Natural killer cell treated with Interleukin-12 subunit alpha and Interleukin-12 subunit beta and Interleukin-15 and Interleukin-18, amount 100 ng/mL, for 72 hours (primary cell): ENCODE measurements around the gene AJM1. TPM values are rescaled to one million over a fixed set of nuclear protein-coding genes. Genes with fewer than 3 reads are reported as not detected.

ENCODE experiments used
- ATAC-seq, 2 donors: fragments of 150-1000 bp; cut with Tn5 transposase in 1 of 2; sonication (Bioruptor Pico), chemical (Tn5 transposase) in 1 of 2; 2 replicates each; pipeline ENCODE4 v1.10.0; 2021
- DNase-seq: peaks from one replicate; pipeline ENCODE4 v3.0.0; 2022; ENCODE audit warnings: low spot score
- H3K27ac Mint-ChIP-seq, 2 donors: 1 replicate in 1 of 2; 2 replicates in 1 of 2; pipeline ENCODE4 v1.8.0; 2022; ENCODE audit warnings: mixed read lengths in 2 of 2, mild to moderate bottlenecking in 1 of 2, moderate library complexity in 1 of 2
- H3K27me3 Mint-ChIP-seq, 2 donors: 1 replicate in 1 of 2; 2 replicates in 1 of 2; pipeline ENCODE4 v1.8.0; 2022; ENCODE audit warnings: mixed read lengths in 2 of 2
- H3K36me3 Mint-ChIP-seq: one replicate; pipeline ENCODE4 v1.8.0; 2022; ENCODE audit warnings: mixed read lengths
- H3K4me1 Mint-ChIP-seq, 2 donors: 1 replicate in 1 of 2; 2 replicates in 1 of 2; pipeline ENCODE4 v1.8.0; 2022; ENCODE audit warnings: low read depth in 2 of 2, mixed read lengths in 2 of 2, mild to moderate bottlenecking in 1 of 2
- H3K4me3 Mint-ChIP-seq: one replicate; pipeline ENCODE4 v1.8.0; 2022; ENCODE audit warnings: mixed read lengths
- H3K9me3 Mint-ChIP-seq: 2 replicates; pipeline ENCODE4 v1.8.0; 2022; ENCODE audit warnings: mixed read lengths
- total RNA-seq, 2 donors: library from RNA; stranded (reverse); gene quantifications; one replicate each; pipeline ENCODE4 v1.2.3, GENCODE V29; 2022

The AJM1 gene
- total RNA-seq, 2 donors from 2014 or later, result 7.8 to 11.2 TPM

DNA sequence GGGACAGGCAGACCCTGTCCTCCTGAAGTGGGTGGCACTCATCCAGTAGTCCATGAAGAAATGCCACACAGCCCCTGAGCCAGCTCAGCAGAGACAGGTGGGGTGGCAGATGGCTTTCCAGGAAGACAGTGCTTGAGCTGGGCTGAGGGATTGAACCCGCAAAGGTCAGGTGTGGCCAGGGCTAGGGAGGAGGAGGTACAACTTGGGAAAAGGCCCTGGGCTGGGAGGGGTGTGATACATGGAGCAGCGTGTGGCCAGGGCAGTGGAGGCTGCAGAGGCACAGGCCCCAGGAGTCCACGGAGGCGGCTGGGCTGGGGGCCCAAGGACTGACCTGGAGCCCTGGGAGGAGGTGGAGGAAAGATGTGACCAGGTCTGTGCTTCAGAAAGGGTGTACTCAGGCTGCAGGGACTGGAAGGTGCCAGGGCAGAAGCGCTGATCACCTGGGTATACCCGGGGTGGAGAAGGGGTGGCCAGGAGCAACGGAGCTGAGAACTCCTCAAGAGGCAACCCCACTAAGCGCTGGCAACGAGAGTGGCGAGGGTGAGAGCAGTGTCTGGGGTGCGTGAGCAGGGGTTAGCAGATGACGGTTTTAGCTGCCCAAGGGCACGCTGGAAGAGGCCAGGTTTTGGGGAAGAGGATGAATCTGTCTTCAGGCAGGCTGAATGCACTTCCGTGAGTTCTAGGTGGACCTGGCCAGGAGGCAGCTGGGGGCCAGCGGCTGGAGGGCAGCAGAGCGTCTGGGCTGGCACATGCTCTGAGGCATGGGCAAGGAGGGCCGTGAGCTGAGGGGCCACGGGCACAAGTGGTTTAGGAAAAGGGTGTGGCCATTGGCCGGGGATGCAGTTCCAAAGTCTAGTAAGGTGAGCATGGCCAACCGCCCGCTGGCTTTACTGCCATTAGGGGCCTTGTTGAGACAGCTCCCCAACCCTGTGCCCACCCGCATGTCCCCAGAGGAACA is 38.4 kb upstream of the AJM1 start:
- Mint-ChIP-seq H3K27ac (peak overlapping the region in 1 of 2 donors; percentile 32), H3K4me1 (peaks cover 7 to 10% of the 10 kb centered on the region in 2 donors), H3K36me3 (no peaks in the 10 kb centered on the region), H3K27me3 (no peaks in the 10 kb centered on the region), H3K4me3 (no peak overlapping the region), H3K9me3 (no peaks in the 10 kb centered on the region)
- DNase-seq (no peak), ATAC-seq (no peak)

DNA sequence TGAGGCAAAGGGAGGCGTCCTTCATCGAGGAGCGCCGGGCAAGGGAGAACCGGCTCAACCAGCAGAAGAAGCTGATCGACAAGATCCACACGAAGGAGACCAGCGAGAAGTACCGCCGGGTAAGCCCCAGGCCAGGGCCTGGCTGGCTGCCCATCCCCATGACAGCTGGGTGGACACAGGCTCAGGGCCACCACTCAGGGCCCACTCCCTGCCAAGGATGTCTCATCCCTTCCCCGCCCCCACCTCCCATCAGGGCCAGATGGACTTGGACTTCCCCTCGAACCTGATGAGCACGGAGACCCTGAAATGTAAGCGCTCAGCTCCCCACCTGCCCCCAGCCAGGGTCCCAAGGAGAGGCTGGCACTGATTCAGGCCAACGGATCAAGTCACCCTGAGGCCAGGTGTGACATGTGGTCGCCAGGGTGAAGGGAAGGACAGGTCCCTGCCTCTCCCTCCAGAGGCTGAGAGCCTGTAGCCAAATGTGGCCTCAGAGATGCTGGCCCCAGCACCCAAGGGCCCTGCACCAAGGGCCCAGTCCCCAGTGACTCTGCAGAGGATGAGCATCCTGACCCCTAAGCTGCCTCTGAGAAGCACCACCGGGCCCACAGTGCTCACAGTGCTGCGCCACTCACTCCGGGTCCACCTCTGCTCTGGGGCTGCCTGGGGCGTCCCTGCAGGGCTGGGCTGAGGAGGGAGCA is 37.6 kb upstream of the AJM1 start:
- Mint-ChIP-seq H3K4me1 (peaks cover 14% of the 10 kb centered on the region in 2 donors), H3K36me3 (no peaks in the 10 kb centered on the region), H3K27ac (no peak overlapping the region), H3K27me3 (no peaks in the 10 kb centered on the region), H3K9me3 (no peaks in the 10 kb centered on the region), H3K4me3 (no peak overlapping the region)
- no peak for DNase-seq
- no peak for ATAC-seq

DNA sequence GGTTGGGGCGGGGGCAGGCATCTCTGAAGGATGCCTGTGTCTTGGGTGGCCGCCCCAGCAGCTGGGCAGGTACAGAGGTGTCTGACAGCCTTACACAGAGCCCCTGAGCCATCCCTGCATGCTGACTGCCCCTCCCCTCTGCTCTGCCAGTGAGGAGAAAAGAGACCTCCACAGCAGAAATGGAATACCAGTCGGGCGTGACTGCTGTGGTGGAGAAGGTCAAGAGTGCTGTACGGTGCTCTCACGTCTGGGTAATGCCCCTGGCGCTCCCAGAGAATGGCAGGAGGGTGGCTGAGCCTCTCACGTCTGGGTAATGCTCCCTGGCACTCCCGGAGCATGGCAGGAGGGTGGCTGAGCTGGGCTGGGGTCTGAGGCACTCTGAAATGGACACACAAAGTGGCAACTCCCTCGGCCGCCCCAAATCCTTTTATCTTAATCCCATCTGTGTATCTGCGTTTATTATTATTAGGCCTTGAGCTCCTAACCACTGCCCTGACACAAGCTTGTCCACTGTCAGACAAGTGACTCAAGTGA is 37.0 kb upstream of the AJM1 start:
- Mint-ChIP-seq H3K27ac (no peak overlapping the region), H3K9me3 (no peaks in the 10 kb centered on the region), H3K4me3 (peak overlapping the region; percentile 25)

DNA sequence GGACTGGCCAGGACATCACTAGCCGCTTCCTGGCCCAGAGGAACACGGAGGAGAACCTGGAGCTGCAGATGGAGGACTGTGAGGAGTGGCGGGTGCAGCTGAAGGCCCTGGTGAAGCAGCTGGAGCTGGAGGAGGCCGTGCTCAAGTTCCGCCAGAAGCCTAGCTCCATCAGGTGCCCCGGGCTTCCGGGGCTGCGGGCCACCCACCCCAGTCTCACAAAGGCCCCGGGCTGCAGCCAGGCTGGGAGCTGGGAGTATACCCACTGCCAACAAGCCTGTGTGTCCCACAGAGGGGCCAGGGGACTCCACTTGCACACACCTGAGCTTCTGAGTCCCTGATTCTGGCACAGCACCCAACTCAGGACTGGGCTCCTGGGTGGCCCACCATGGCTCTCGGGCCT is 36.2 kb upstream of the AJM1 start:
- Mint-ChIP-seq H3K4me1 (peaks cover 12 to 18% of the 10 kb centered on the region in 2 donors), H3K27me3 (no peaks in the 10 kb centered on the region), H3K4me3 (peak overlapping the region; percentile 91), H3K27ac (no peak overlapping the region), H3K36me3 (no peaks in the 10 kb centered on the region), H3K9me3 (no peaks in the 10 kb centered on the region)
- ATAC-seq (no peak), DNase-seq (no peak)

More for the DNA sequence above, 37.0 kb upstream of the AJM1 start:
- ATAC-seq (no peak), DNase-seq (no peak)
- Mint-ChIP-seq H3K4me1 (peaks cover 14 to 16% of the 10 kb centered on the region in 2 donors), H3K27me3 (no peaks in the 10 kb centered on the region), H3K36me3 (no peaks in the 10 kb centered on the region)

DNA sequence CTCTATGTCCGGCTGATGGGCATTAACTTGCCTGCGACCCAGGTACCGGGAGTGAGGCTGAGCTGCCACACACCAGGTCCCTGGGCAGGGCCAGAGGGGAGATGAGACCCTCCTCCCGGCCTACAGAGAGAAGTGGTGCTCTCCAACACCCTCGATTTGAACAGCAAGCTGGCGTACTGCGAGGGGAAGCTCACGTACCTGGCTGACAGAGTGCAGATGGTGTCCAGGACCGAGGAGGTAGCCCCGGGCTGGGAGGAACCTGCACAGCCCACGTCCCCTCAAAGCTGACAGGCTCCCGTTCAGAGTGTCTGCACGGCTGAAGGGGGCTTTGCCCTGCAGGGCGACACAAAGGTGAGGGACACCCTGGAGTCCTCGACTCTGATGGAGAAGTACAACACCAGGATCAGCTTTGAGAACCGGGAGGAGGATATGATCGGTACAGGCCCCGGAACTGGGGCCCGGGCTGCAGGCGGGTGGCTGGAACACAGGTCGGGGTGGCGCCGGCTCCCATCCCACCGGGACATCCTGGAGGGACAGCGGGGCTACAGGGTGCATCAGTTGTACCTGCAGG is 35.6 kb upstream of the AJM1 start:
- H3K9me3 Mint-ChIP-seq, result no peaks in the 10 kb centered on the region
- no peak for ATAC-seq
- peak overlapping the region; percentile 77 to 79 for H3K27ac Mint-ChIP-seq
- H3K27me3 Mint-ChIP-seq, result no peaks in the 10 kb centered on the region
- H3K4me3 Mint-ChIP-seq, result peak overlapping the region; percentile 91
- H3K36me3 Mint-ChIP-seq, result no peaks in the 10 kb centered on the region
- DNase-seq, result no peak
- peaks cover 13 to 19% of the 10 kb centered on the region in 2 donors for H3K4me1 Mint-ChIP-seq

DNA sequence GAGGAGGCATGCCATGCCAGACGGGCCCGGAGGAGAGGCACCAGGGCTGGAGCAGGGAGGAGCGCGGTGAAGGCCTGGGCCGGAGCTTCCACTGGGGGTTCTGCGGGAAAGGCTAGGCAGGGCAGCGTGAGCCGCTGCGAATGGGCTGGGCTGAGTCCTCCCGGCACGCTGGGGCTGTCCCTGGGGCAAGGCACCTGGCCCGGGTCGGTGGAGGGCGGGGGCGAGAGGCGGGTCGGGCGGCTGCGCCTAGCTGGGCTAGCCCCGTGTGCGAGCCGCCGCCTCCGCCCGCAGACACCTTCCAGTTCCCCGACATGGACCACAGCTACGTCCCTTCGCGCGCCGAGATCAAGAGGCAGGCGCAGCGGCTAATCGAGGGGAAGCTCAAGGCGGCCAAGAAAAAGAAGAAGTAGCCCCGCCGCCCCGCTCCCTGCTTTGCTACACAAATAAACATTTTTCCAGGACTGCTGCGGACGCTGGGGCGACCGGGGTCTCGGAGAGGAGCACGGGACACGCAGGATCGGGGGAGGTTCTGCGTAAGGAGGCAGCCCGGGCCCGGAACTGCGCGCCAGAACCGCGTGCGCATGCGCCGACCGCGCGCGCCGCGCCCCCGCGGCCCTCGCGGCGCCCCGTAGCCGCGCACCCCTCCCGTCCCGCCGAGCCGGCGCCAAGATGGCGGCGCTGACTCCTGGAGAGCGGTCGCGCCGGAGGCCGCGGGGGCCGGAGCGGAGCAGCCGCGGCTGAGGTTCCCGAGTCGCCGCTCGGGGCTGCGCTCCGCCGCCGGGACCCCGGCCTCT is 34.8 kb upstream of the AJM1 start, which contains the start of gene RABL6:
Gene RABL6 (plus strand): TSS at position 668 of the 794 bp plus-strand sequence. CDS start 249 bp downstream, outside the sequence.
- peak within 1 kb of the TSS; percentile 77 to 79 for H3K27ac Mint-ChIP-seq
- no peaks in the 10 kb centered on the region for H3K9me3 Mint-ChIP-seq
- H3K36me3 Mint-ChIP-seq, result no peaks in the 10 kb centered on the region
- peaks cover 13 to 19% of the 10 kb centered on the region in 2 donors for H3K4me1 Mint-ChIP-seq
- ATAC-seq (peak; percentile 92 to 95), DNase-seq (peak; percentile 88)
- H3K4me3 Mint-ChIP-seq, result peak within 1 kb of the TSS; percentile 91
- H3K27me3 Mint-ChIP-seq, result no peaks in the 10 kb centered on the region

DNA sequence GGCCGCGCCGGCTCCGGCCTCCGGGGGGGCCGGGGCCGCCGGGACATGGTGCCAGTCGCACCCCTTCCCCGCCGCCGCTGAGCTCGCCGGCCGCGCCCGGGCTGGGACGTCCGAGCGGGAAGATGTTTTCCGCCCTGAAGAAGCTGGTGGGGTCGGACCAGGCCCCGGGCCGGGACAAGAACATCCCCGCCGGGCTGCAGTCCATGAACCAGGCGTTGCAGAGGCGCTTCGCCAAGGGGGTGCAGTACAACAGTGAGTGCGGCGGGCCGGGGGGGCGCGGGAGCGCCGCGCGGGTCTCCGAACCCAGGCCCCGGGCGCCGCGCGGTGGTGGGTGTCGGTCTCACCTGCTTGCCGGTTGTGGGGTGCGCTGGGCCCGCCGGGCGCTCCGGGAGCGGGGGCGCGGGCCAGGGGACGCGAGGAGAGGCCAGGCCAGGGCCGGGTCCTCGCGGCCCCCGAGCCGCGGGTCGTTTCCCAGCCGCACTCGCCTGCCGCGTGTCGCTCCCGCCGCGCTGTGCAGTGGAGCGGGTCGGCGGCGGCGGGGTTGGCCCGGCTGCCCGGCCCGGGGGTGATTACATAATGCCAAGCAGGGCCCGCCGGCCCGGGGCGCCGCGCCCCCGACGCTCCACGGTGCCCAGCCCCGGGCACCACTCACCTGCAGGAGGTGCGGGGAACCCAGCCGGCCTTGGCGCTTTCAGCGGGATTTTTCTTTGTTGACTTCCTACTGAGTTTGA is 34.0 kb upstream of the AJM1 start:
- peaks cover 21 to 27% of the 10 kb centered on the region in 2 donors for H3K4me1 Mint-ChIP-seq
- H3K27me3 Mint-ChIP-seq, result no peaks in the 10 kb centered on the region
- H3K36me3 Mint-ChIP-seq, result peaks cover 4% of the 10 kb centered on the region
- H3K27ac Mint-ChIP-seq, result peak overlapping the region; percentile 33 to 68
- ATAC-seq (peak; percentile 53 to 64), DNase-seq (no peak)
- H3K9me3 Mint-ChIP-seq, result no peaks in the 10 kb centered on the region
- H3K4me3 Mint-ChIP-seq, result peak overlapping the region; percentile 88

DNA sequence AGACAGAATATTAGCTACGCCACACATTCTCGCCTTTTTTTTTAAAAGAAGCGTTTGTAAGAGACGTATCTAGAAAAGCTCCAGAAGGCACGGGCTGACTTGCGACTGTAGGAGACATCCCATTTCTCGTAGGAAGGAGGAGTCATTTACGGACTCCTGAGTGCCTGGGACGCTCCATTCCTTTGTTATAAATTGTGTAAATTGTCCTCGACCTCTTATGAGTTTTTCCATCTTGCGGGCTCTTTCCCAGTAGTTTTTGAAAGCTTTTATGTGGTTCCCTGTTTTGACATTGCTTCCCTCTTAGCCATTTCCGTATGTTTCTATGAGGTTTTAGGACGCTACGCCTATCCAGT is 33.5 kb upstream of the AJM1 start:
- no peaks in the 10 kb centered on the region for H3K9me3 Mint-ChIP-seq
- peak overlapping the region; percentile 88 for H3K4me3 Mint-ChIP-seq
- H3K27ac Mint-ChIP-seq, result peak overlapping the region; percentile 33 to 68
- H3K27me3 Mint-ChIP-seq, result no peaks in the 10 kb centered on the region
- peaks cover 24 to 32% of the 10 kb centered on the region in 2 donors for H3K4me1 Mint-ChIP-seq
- DNase-seq (no peak), ATAC-seq (no peak)
- H3K36me3 Mint-ChIP-seq, result peaks cover 4% of the 10 kb centered on the region

DNA sequence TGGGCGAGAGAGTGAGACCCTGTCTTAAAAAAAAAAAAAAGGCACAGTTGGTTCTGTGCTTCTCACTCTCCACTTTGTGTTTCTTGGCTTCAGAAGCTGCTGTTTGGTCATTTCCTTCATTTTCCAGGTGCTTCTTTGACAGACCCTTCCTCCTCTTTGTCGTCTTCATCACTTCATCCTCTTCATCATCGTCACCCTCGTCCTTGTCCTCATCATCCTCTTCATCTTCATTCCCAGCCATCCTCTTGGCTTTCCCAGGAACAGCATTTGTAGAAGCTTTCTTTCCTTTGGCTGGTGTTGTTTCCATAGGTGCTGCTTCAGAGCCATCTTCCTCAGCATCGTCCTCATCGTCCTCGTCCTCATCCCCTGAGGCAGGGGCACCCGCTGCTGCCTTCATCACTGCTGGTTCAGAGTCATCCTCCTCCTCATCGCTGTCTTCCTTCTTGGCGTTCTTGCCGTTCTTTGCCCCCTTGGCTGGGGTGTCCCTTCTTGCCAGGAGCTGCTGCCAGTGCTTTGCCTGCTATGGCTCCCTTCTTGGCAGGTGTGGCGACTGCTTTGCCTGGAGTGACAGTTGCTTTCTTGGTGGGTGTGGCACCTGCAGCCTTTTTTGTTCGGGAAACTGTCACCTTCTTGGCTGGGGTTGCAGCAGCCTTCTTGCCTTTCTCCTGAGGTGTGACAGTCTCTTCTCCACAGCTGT is 27.4 kb upstream of the AJM1 start:
- Mint-ChIP-seq H3K9me3 (no peaks in the 10 kb centered on the region), H3K4me1 (peaks cover 31 to 36% of the 10 kb centered on the region in 2 donors), H3K4me3 (no peak overlapping the region), H3K27ac (no peak overlapping the region), H3K27me3 (no peaks in the 10 kb centered on the region), H3K36me3 (peaks cover 21% of the 10 kb centered on the region)
- ATAC-seq (no peak), DNase-seq (peak; percentile 49)

DNA sequence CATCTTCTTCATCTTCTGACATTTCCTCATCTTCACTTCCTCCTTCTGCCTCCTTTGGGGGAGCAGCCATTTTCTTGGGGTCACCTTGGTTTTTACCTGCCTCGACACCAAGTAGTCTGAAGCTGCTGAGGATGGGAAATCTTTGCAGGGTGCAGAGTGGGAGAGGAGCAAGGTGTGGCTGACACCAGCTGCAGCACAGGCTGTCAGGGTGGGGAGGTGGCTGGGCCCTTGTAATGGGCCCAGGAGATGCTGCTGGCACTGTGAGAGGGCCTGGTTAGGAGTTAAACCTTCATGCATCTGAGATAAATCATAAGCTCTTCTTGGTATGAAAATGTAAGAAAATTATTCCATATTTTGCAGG is 26.9 kb upstream of the AJM1 start:
- Mint-ChIP-seq H3K4me1 (peaks cover 28 to 32% of the 10 kb centered on the region in 2 donors), H3K9me3 (no peaks in the 10 kb centered on the region), H3K27ac (no peak overlapping the region), H3K36me3 (peaks cover 21% of the 10 kb centered on the region), H3K4me3 (no peak overlapping the region), H3K27me3 (no peaks in the 10 kb centered on the region)
- DNase-seq (peak; percentile 26), ATAC-seq (no peak)

DNA sequence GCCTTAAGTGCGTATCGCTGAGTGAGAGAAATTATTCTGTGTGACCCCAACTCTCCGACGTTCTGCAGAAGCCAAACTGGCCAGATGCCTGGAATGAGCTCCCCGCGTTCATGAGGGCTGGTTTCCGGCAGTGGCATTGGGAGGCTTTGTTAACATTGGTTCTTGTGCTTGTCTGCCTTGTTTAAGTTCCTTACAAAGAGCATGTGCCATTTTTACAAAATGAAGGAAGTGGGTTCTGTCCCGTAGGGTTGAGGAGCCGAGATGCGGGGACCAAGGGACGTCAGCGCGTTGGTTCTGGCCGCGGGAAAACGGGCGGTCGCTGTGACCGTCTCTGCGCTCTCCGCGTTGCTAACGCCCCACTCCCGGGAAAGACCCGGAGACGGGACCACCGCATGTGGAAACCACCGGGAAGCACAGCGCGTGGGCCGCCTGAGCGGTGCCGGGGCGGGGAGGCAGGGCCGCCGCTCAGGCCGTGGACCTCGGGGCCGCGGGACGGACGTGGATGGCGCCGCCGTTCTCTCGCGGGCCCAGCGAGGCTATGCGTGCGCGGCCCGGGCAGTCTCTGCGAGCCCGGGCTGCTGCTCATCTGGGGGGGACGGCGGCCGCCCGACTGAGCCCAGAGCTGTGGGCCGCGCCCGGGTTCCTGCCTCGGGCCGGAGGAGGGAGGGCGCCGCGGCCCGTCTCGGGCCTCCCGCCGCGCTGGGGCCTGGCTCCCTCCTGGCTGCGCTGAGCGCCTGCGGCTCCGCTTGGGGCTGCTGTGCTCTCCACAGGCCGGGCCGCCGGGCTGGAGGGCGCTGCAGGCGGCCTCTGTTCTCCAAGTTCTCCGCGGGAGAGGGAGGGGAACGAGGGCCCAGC is 21.1 kb upstream of the AJM1 start:
- Mint-ChIP-seq H3K4me1 (peaks cover 6% of the 10 kb centered on the region in 2 donors), H3K4me3 (peak overlapping the region; percentile 27), H3K27ac (no peak overlapping the region), H3K36me3 (peaks cover 5% of the 10 kb centered on the region), H3K9me3 (no peaks in the 10 kb centered on the region), H3K27me3 (no peaks in the 10 kb centered on the region)
- ATAC-seq (peak in 1 of 2 donors; percentile 69), DNase-seq (peak; percentile 59)
